ENCODE measurements around the gene ZDHHC11.
"Not testable (repeated sequence)": the region's sequence is repeated elsewhere in the genome, so short reads cannot be mapped to it uniquely, and the experiment has no call there.

ZDHHC11 gene

DNA sequence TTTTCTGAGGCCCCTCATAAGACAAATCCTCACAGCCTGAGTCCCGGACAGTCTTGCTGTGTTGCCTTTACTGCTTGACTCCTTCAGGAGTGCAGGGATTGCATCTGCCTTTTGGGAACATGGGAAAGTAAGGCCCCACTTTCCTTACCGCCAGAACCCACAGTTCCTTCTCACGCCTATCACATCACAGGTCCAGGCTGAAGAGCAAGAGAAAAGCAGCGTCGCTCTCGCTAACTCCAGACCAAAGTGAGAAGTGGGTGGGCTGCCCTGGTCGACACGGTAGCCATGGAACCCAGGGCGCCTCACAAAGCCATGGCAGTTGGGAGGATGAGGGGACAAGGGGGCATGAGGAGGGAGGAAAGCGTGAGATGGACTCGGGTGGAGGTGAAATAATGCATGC is 7.9 kb upstream of the ZDHHC11 start:
- DNase-seq = no peak

DNA sequence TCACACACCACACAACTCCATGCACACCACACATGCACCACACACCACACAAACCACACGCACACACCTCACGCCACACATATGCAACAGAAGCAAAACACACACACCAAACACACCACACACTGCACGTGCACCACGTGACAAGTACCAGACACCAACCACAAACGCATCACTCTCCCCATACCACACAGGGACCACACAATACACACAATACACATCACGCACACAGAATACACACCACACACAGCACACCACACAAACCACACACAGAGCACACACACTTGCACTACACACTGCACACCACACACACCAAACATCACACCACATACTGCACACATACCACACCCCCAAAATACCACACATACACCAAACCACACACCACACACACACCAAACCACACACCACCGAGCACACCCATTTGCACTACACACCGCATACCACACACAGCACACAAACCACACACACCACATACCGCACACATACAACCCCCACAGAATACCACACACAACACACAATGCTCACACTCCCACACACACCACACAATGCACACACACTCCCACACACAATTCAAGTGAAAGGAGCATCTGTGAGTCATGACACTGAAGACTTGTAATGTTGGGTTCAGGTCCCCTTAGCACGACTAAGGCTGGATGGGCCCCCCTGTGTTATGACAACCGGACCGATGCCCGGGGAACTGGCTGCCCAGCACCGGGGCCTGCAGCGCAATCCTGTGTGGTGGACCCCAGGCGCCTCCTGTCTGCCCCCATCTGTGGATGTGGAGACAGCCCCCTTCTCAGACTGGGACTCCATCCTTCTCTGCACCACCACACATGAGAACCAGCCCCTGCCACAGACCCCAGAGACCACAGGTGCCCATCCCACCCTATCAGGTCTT is 6.0 kb upstream of the ZDHHC11 start:
- DNase-seq = no peak

DNA sequence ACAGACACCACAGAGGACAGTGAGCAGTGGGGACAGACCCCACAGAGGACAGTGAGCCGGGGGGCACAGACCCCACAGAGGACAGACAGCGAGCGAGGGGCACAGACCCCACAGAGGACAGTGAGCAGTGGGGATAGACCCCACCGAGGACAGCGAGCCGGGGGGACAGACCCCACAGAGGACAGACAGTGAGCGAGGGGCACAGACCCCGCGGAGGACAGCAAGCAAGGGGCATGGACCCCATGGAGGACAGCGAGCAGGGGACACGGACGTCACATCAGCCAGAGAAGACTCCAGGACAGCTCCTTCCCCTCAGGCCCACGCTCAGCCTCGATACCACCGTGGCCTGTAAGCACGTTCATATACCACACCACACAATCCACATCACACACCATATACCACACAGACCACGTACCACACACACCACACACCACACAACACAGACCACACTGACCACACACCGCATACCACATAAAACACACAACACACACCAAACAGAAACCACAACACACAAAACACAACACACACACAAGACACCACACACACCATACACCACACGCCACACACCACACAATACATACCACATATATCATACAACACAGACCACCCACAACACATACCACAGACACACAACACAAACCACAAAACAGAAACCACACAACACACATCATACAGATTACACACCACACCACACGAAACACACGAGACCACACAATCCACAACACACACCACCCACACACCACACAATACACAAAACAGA is 5.2 kb upstream of the ZDHHC11 start:
- no peak for DNase-seq

DNA sequence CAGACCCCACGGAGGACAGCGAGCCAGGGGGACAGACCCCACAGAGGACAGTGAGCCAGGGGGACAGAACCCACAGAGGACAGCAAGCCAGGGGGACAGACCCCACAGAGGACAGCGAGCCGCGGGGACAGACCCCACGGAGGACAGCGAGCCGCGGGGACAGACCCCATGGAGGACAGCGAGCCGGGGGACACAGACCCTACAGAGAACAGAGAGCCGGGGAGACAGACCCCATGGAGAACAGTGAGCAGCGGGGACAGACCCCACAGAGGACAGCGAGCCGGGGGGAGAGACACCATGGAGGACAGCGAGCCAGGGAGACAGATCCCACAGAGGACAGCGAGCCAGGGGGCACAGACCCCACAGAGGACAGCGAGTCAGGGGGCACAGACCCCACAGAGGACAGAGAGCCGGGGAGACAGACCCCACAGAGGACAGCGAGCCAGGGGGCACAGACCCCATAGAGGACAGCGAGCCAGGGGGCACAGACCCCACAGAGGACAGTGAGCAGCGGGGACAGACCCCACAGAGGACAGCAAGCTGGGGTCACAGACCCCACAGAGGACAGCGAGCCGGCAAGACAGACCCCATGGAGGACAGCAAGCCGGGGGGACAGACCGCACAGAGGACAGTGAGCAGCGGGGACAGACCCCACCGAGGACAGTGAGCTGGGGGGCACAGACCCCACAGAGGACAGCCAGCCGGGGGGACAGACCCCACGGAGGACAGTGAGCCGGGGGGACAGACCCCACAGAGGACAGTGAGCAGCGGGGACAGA is 4.4 kb upstream of the ZDHHC11 start:
- DNase-seq = no peak

DNA sequence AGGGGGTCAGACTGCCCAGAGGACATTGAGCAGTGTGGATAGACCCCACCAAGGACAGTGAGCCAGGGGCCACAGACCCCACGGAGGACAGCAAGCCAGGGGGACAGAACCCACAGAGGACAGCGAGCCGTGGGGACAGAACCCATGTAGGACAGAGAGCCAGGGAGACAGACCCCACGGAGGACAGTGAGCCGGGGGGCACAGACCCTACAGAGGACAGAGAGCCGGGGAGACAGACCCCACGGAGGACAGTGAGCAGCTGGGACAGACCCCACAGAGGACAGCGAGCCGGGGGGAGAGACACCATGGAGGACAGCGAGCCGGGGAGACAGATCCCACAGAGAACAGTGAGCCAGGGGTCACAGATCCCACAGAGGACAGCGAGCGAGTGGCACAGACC is 3.4 kb upstream of the ZDHHC11 start:
- no peak for DNase-seq

DNA sequence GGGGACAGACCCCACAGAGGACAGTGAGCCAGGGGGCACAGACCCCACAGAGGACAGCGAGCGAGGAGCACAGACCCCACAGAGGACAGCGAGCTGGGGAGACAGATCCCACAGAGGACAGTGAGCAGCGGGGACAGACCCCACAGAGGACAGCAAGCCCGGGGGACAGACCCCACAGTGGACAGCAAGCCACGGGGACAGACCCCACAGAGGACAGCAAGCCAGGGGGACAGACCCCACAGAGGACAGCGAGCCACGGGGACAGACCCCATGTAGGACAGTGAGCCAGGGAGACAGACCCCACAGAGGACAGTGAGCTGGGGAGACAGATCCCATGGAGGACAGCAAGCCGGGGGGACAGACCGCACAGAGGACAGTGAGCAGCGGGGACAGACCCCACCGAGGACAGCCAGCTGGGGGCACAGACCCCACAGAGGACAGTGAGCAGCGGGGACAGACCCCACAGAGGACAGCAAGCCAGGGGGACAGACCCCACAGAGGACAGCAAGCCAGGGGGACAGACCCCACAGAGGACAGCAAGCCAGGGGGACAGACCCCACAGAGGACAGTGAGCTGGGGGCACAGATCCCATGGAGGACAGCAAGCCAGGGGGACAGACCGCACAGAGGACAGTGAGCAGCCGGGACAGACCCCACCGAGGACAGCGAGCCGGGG is 2.8 kb upstream of the ZDHHC11 start:
- DNase-seq = not testable (repeated sequence)

DNA sequence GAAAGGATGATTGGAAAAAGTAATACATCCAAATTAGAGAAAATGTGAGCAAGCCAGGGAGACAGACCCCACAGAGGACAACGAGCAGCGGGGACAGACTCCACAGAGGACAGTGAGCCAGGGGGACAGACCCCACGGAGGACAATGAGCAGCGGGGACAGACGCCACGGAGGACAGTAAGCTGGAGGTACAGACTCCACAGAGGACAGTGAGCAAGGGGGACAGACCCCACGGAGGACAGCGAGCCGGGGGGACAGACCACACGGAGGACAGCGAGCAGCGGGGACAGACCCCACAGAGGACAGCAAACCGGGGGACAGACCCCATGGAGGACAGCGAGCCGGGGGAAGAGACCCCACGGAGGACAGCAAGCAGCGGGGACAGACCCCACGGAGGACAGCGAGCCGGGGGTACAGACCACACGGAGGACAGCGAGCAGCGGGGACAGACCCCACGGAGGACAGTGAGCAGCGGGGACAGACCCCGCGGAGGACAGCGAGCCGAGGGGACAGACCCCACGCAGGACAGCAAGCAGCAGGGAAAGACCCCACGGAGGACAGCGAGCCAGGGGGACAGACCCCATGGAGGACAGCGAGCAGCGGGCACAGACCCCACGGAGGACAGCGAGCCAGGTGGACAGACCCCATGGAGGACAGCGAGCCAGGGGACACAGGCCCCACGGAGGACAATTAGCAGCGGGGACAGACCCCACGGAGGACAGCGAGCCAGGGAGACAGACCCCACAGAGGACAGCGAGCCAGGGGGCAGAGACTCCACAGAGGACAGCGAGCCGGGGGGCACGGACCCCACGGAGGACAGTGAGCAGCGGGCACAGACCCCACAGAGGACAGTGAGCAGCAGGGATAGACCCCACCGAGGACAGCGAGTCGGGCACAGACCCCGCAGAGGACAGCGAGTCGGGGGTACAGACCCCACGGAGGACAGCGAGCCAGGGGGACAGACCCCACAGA is 1.9 kb upstream of the ZDHHC11 start:
- DNase-seq = no peak

DNA sequence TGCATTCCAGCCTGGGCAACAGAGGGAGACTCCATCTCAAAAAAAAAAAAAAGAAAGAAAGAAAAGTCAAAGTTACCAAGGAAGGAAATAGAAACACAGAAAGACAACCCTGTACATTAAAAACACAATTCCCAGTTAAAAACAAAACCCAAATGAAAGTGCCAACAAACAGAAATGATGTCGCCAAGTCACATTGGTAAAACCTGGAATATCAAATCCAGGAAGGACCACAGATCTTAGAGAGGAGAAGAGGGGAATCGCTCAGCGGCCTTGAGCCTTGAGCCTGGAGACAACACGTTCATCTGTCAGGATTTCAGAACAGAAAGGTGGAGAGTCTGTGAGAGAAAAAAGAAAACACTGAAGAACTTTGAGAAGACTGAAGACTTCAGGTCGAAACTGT is 1.2 kb upstream of the ZDHHC11 start:
- DNase-seq = no peak

DNA sequence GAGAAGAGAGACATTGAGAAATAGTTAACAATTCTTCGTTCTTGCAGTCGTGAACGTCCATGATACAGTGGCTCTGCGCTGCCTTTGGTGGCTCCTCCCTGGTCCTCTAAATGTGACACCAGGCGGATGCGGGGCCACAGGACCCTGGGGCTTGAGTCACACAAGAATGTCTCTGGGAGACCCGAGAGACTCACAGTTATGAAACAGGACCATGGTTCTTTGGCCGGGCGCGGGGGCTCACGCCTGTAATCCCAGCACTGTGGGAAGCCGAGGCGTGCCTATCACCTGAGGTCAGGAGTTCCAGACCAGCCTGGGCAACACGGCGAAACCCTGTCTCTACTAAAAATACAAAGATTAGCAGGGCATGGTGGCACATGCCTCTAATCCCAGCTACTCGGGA is 767 bp upstream of the ZDHHC11 start:
- DNase-seq = no peak

DNA sequence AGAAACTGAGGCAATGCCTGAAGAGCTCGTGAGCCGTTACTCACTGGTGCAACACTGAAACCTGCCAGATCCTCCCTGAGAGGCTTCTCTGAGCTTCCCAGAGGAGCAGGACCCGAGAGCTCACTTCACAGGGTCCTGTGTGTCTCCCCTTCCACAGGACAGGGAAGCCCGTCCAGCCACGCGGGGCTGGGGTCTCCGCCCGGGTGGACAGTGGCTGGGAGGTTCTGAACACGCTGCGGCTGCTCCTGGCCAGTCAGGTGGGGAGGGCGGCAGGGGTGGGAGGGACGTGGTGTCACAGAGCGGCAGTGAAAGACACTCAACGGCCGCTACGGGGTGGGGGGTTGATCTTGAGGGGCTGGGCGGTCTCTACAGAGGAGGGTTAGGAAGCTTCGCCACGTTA is 290 bp upstream of the ZDHHC11 start:
- no peak for DNase-seq

DNA sequence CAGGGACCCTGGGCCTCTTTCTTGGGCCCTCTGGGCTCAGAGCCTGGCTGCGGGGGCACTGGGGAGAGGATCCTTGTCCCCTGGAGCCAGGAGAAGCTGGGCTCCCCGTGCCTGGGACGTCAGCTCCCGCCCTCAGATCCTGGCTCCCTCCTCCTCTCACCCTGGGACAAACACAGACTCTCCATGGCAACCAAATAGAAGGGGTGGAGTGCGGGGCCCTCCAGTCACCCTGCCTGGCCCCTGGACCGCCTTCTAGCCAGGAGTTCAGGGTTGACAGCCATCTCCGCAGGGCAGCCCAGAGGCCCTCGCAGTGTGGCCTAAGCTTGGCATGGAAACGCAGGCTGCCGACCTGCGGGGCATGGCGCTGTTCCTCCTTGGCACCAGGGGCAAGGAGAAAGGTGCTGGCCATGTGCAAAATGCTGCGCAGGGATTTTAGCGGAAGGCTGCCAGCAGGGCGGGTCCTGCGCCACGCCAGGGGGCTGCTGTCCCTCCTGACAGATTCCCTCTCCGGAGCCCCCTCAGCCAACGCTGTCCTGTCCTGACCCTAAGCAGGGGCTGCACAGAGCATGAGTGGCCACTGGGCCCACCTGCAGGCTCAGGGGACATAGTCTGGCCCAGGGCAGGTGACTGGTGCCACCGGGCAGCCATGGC is 1.0 kb downstream of the ZDHHC11 start:
- no peak for DNase-seq

DNA sequence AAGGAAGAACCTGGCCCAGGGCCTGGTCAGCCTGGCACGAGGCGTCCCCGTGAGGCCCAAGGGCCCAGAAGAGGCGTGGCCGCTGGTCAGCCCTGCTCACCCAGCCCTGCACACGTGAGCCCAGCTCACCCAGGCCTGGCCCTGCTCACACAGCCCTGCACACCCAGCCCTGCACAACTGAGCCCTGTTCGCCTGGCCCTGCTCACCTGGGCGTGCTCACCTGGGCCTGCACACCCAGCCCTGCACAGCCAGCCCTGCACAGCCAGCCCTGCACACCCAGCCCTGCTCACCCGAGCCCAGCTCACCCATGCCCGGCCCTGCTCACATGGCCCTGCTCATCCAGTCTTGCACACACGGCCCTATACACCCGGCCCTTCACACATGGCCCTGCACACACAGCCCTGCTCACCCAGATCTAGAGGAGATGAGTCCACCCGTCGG is 2.1 kb downstream of the ZDHHC11 start:
- DNase-seq = no peak

DNA sequence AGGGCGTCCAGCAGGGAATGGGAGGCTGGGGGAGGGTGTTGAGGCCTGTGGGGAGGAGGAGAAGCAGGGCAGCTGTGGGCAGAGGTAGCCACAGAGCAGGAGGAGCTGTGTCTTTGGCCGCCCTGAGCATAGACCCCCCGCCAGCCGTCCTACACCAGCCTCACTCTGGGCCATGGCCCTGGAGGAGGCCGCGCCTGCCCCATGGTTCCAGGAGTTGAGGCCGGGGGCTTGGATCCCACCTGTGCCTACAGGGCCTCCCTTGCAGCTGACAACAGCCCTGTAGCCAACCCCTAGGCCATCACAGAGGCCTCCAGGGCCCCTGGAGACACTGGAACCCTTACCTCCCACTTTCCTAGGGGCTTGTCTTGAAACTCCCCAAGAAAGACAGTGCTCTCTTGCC is 3.0 kb downstream of the ZDHHC11 start:
- DNase-seq = not testable (repeated sequence)

DNA sequence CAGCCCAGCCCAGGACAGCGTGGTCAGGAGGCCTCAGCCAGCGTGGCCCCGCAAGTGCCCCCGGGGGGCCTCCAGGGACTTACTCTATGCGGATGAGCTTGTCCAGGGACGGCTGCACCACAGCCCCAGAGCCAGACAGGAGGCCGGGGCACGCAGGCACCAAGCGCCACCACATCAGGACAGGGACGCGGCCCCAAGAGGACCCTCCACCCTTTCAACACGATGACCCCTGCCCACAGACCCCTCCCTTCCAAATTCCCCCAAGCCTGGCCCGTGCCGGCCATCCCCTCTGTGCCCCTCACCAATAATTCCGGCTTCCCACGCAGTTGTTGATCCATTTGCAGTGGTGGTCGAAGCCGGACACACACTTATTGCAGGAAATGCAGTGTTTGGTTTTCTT is 3.6 kb downstream of the ZDHHC11 start:
- not testable (repeated sequence) for DNase-seq

DNA sequence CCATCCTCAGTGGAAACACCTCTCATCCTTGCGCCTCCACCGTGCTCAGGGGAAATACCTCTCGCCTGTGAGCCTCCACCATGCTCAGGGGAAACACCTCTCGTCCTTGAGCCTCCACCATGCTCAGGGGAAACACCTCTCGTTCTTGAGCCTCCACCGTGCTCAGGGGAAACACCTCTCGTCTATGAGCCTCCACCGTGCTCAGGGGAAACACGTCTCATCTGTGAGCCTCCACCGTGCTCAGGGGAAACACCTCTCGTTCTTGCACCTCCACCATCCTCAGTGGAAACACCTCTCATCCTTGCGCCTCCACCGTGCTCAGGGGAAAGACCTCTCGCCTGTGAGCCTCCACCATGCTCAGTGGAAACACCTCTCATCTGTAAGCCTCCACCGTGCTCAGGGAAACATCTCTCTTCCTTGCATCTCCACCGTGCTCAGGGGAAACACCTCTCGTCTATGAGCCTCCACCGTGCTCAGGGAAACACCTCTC is 4.1 kb downstream of the ZDHHC11 start:
- not testable (repeated sequence) for DNase-seq

DNA sequence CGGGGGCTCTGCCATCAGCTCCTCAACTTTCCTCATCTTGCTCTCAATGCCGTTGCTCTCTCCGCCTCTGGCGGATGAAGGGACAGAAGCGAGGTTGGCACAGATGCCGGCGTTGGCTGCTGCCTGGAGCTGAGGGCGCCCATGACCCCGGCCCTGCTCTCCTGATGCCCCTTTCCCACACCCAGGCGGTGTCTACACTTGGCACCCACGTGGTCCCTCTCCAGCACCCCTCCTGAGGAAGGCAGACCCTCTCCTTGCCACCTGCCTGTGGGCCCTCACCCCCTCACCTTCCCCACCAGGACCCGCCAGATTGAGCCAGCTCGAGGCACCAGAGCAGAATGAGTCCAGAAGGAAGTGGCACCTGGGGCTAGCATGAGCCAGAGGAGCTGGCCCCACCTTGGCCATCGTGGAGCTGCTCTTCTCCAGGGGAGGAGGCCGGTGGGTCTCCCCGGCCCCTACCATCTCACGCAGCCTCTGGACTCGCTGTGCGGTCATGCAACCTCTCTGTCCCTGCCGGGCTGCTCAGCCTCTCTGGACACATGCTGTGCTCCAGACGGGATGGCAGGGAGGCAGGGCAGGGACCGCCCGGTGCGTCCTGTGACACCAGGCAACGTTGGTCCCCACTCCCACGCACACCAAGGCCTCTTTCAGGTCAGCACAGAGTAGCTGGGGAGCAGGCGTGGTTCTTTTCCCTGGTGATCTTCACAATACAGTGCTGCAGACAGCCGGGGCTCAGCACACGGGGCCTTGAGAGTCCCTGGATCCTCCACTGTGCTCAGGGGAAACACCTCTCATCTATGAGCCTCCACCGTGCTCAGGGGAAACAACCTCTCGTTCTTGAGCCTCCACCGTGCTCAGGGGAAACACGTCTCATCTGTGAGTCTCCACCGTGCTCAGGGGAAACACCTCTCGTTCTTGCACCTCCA is 4.8 kb downstream of the ZDHHC11 start:
- DNase-seq = not testable (repeated sequence)

DNA sequence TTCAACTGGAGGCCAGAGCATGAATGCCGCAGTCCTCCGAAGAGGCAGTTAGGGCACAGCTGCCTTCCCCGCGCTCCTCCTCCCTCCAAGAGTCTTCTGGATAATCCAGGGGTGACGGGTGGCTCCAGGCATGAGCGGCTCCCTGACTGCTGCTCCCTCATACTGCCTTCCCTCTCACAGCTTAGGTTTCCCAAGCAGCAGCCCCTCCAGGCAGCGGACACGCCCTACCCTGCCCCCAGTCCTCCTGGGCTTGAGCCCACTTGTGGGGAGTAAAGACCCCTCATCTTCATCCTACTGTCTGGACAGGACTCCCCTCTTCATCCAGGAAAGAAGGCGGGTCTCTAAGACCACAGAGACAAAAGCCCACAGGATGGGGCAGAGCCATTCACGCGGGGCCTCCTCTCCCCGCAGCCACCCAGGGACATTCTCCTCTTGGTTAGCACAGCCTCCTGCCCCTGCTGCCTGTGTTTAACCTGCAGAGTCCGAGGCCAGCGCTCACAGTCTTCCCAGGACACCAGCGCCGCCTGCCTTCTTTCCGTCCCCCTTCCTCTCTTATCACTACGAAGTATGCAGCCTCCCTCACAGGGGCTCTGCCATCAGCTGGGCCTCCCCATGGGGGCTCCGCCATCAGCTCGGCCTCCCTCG is 5.6 kb downstream of the ZDHHC11 start:
- not testable (repeated sequence) for DNase-seq

DNA sequence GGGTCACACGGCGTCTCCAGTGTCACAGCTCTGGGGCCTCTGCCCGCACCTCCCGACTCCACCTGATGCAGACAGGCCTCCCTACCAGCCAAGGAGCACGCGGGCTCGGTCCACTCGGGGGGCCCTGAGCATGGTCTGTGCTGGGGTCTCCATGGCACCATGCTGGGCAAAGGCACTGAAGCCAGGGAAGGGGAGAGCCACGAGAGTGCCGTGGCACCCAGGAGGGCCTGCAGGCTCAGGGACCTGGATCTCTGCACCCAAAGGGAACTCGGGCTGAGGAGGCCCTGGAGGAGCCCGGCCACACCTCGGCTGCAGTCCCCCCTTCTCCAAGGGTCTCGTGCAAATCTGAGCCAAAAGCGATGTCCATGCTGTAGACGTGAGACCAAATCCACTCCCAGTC is 6.4 kb downstream of the ZDHHC11 start:
- not testable (repeated sequence) for DNase-seq

DNA sequence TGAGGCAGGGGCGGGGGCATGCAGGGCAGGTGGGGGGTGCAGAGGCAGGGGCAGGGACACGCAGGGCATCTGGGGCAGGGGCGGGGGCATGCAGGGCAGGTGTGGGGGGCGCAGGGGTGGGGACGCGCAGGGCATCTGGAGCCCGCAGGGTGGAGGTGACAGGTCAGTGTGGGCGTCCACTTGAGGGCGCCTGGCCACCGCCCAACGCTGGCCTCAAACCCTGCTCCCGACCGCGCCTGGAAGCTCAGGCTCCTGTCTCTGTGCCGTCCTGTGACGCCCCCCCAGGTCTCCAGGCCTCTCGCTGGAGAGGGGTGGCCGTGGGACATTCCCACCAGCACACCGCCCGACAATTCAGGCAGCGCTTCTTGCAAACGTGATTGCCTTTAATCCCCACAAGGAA is 6.9 kb downstream of the ZDHHC11 start:
- DNase-seq = not testable (repeated sequence)
